H9 (cell line): Measurements from ENCODE around the gene VIPR2. TPM values are rescaled to one million over a fixed set of nuclear protein-coding genes. Genes with fewer than 3 reads are reported as not detected.

Source experiments
- DNase-seq: peaks from one replicate; pipeline ENCODE4 v3.0.0-alpha.2; 2017
- H2AFZ ChIP-seq: one replicate; pipeline ENCODE4 v1.6.1; 2013; ENCODE audit warnings: mild to moderate bottlenecking, low read length, control low read depth, moderate library complexity
- H2AK5ac ChIP-seq: 2 replicates; pipeline ENCODE4 v1.6.1; 2013; ENCODE audit warnings: low read length, control low read depth, mixed read lengths; ENCODE audit not compliant: insufficient read length
- H2BK120ac ChIP-seq: one replicate; pipeline ENCODE4 v1.6.1; 2013; ENCODE audit warnings: low read depth, mild to moderate bottlenecking, low read length, control low read depth, inconsistent platforms; ENCODE audit not compliant: poor library complexity, severe bottlenecking
- H2BK12ac ChIP-seq: 2 replicates; pipeline ENCODE4 v1.6.1; 2013; ENCODE audit warnings: low read length, control low read depth, mixed read lengths, low read depth; ENCODE audit not compliant: insufficient read length
- H2BK15ac ChIP-seq: 2 replicates; pipeline ENCODE4 v1.6.1; 2013; ENCODE audit warnings: low read depth, low read length, control low read depth
- H2BK20ac ChIP-seq: one replicate; pipeline ENCODE4 v1.6.1; 2013; ENCODE audit warnings: low read depth, mild to moderate bottlenecking, low read length, control low read depth, inconsistent platforms; ENCODE audit not compliant: poor library complexity, severe bottlenecking
- H2BK5ac ChIP-seq: 2 replicates; pipeline ENCODE4 v1.6.1; 2013; ENCODE audit warnings: low read length, control low read depth, mixed read lengths; ENCODE audit not compliant: insufficient read length
- H3K14ac ChIP-seq: 2 replicates; pipeline ENCODE4 v1.6.1; 2013; ENCODE audit warnings: low read length, control low read depth; ENCODE audit not compliant: insufficient read depth
- H3K18ac ChIP-seq: 2 replicates; pipeline ENCODE4 v1.6.1; 2013; ENCODE audit warnings: low read depth, mild to moderate bottlenecking, mixed read lengths, low read length, control low read depth; ENCODE audit not compliant: insufficient read length
- H3K23ac ChIP-seq: 2 replicates; pipeline ENCODE4 v1.6.1; 2013; ENCODE audit warnings: low read length, control low read depth, mixed read lengths, low read depth; ENCODE audit not compliant: insufficient read length
- H3K23me2 ChIP-seq: 2 replicates; pipeline ENCODE4 v1.6.1; 2013; ENCODE audit warnings: low read depth, mild to moderate bottlenecking, mixed read lengths, low read length, control low read depth; ENCODE audit not compliant: insufficient read length, poor library complexity, severe bottlenecking
- H3K27ac ChIP-seq: 2 replicates; pipeline ENCODE4 v1.5.1; 2013; ENCODE audit warnings: low read length, control low read depth, mixed read lengths, low read depth; ENCODE audit not compliant: insufficient read length
- H3K27me3 ChIP-seq: 2 replicates; pipeline ENCODE4 v1.6.1; 2013; ENCODE audit warnings: low read length, control low read depth, inconsistent platforms; ENCODE audit not compliant: insufficient read depth
- H3K4ac ChIP-seq: 2 replicates; pipeline ENCODE4 v1.6.1; 2013; ENCODE audit warnings: low read depth, mild to moderate bottlenecking, control low read depth, inconsistent platforms, low read length, moderate library complexity
- H3K4me1 ChIP-seq: 2 replicates; pipeline ENCODE4 v1.6.1; 2013; ENCODE audit warnings: low read length, control low read depth, inconsistent platforms; ENCODE audit not compliant: insufficient read depth
- H3K4me2 ChIP-seq: 2 replicates; pipeline ENCODE4 v1.6.1; 2013; ENCODE audit warnings: low read length, control low read depth, mixed read lengths; ENCODE audit not compliant: insufficient read length, insufficient read depth
- H3K56ac ChIP-seq: 2 replicates; pipeline ENCODE4 v1.6.1; 2013; ENCODE audit warnings: low read depth, mild to moderate bottlenecking, mixed read lengths, low read length, control low read depth; ENCODE audit not compliant: insufficient read length
- H3K79me1 ChIP-seq: 2 replicates; pipeline ENCODE4 v1.6.1; 2013; ENCODE audit warnings: low read depth, mild to moderate bottlenecking, moderate library complexity, low read length, control low read depth, inconsistent platforms; ENCODE audit not compliant: insufficient read depth, poor library complexity, severe bottlenecking
- H3K79me2 ChIP-seq: 2 replicates; pipeline ENCODE4 v1.6.1; 2013; ENCODE audit warnings: low read length, control low read depth, inconsistent platforms; ENCODE audit not compliant: insufficient read depth
- H3K9ac ChIP-seq: 2 replicates; pipeline ENCODE4 v1.6.1; 2013; ENCODE audit warnings: low read length, control low read depth, mixed read lengths; ENCODE audit not compliant: insufficient read length; ENCODE audit errors: extremely low read depth
- H3K9me3 ChIP-seq: one replicate; pipeline ENCODE4 v1.6.1; 2013; ENCODE audit warnings: low read depth, low read length, inconsistent platforms; ENCODE audit not compliant: control insufficient read depth
- H3T11ph ChIP-seq: one replicate; pipeline ENCODE4 v1.6.1; 2013; ENCODE audit warnings: mild to moderate bottlenecking, low read length, control low read depth, inconsistent platforms
- H4K20me1 ChIP-seq: one replicate; pipeline ENCODE4 v1.6.1; 2013; ENCODE audit not compliant: control insufficient read depth, insufficient read length, insufficient read depth
- H4K5ac ChIP-seq: 2 replicates; pipeline ENCODE4 v1.6.1; 2013; ENCODE audit warnings: low read depth, mild to moderate bottlenecking, mixed read lengths, low read length, control low read depth; ENCODE audit not compliant: insufficient read length
- H4K8ac ChIP-seq: replicated peaks from 2 replicates; pipeline ENCODE4 v1.6.1; 2013; ENCODE audit warnings: low read length, control low read depth, mixed read lengths, low read depth; ENCODE audit not compliant: insufficient read length
- H4K91ac ChIP-seq: 2 replicates; pipeline ENCODE4 v1.6.1; 2013; ENCODE audit warnings: low read depth, mild to moderate bottlenecking, moderate library complexity, mixed read lengths, low read length, control low read depth; ENCODE audit not compliant: insufficient read length
- H3K27ac Mint-ChIP-seq, 3 experiments: 2 replicates in 2 of 3; 3 replicates in 1 of 3; pipeline ENCODE4 v1.8.0; 2020 to 2021; ENCODE audit warnings: mixed read lengths in 3 of 3, mild to moderate bottlenecking in 1 of 3, moderate library complexity in 1 of 3
- H3K27me3 Mint-ChIP-seq: 2 replicates; pipeline ENCODE4 v1.8.0; 2021; ENCODE audit warnings: low read depth, mild to moderate bottlenecking, moderate library complexity, mixed read lengths
- H3K36me3 Mint-ChIP-seq, 3 experiments: 2 replicates in 2 of 3; 3 replicates in 1 of 3; pipeline ENCODE4 v1.8.0; 2020 to 2021; ENCODE audit warnings: low read depth in 3 of 3, mixed read lengths in 3 of 3; ENCODE audit not compliant: insufficient read depth in 1 of 3
- H3K4me1 Mint-ChIP-seq, 2 experiments: 2 replicates each; pipeline ENCODE4 v1.8.0; 2020; ENCODE audit warnings: mixed read lengths in 2 of 2
- H3K4me3 Mint-ChIP-seq, 2 experiments: 2 replicates in 1 of 2; 3 replicates in 1 of 2; pipeline ENCODE4 v1.8.0; 2020 to 2021; ENCODE audit warnings: mild to moderate bottlenecking in 2 of 2, mixed read lengths in 2 of 2, moderate library complexity in 1 of 2
- H3K9me3 Mint-ChIP-seq, 2 experiments: 2 replicates in 1 of 2; 3 replicates in 1 of 2; pipeline ENCODE4 v1.8.0; 2020; ENCODE audit warnings: mild to moderate bottlenecking in 2 of 2, mixed read lengths in 2 of 2, moderate library complexity in 1 of 2
- CTCF ChIP-seq: fragments of 200-600 bp; sonication (generic); conservative IDR thresholded peaks from 3 replicates; pipeline ENCODE4 v1.8.0; 2021; ENCODE audit warnings: antibody characterized with exemption, mild to moderate bottlenecking
- WGBS: extraction: QIAGEN DNeasy Blood & Tissue Kit; methylation state at CpG from one replicate; pipeline ENCODE4 v1.1.7; 2013; ENCODE audit warnings: missing lambda C conversion rate, low lambda C conversion rate, mixed read lengths; ENCODE audit not compliant: insufficient read length; ENCODE audit errors: extremely low coverage; 5-methylcytosine and 5-hydroxymethylcytosine counted together
- total RNA-seq: library from RNA; stranded (reverse); gene quantifications from 2 replicates; pipeline ENCODE4 v1.2.1, GENCODE V29; 2021

VIPR2 gene
- total RNA-seq, 1 experiment from 2014 or later = 1.6 TPM

- peaks cover 4% of the 10 kb centered on the region for H3K23me2 ChIP-seq
- H3K23ac ChIP-seq = no peak overlapping the region
- no peak overlapping the region for H3K18ac ChIP-seq
- H4K20me1 ChIP-seq = no peaks in the 10 kb centered on the region
- H3K27me3 ChIP-seq = peaks cover 12% of the 10 kb centered on the region; the same call in 1 of the 2 replicates
- H3K9ac ChIP-seq = no peak overlapping the region
- WGBS = no CpG with 5 or more reads among the region's 28 CpGs
- no peak overlapping the region for H3K56ac ChIP-seq
- no peak overlapping the region for H4K91ac ChIP-seq
- peak overlapping the region; percentile 27 to 68 for H3K4me3 Mint-ChIP-seq
- no peaks in the 10 kb centered on the region for H3K79me2 ChIP-seq
- H3K4me1 ChIP-seq = no peaks in the 10 kb centered on the region
- H2AFZ ChIP-seq = no peak overlapping the region
- no peak overlapping the region for H4K8ac ChIP-seq
- no peak overlapping the region for H3K27ac ChIP-seq
- peak overlapping the region; percentile 43 for H3K4me2 ChIP-seq
- H2BK20ac ChIP-seq = no peak overlapping the region
- no peak overlapping the region; a peak in 1 of 7 replicates for H3K27ac Mint-ChIP-seq
- H2AK5ac ChIP-seq = no peak overlapping the region
- DNase-seq = peak; percentile 40
- H3K9me3 ChIP-seq = no peaks in the 10 kb centered on the region
- H3K4me1 Mint-ChIP-seq = peaks cover 7 to 10% of the 10 kb centered on the region in 2 experiments
- H3K36me3 Mint-ChIP-seq = peaks cover 0 to 11% (median 0%) of the 10 kb centered on the region in 3 experiments; a peak in 2 of 7 replicates
- no peak overlapping the region for H3K14ac ChIP-seq
- no peak overlapping the region for H3K4ac ChIP-seq
- H2BK15ac ChIP-seq = no peak overlapping the region
- no peak overlapping the region for H3T11ph ChIP-seq
- H3K9me3 Mint-ChIP-seq = peaks cover 11 to 13% of the 10 kb centered on the region in 2 experiments
- H3K79me1 ChIP-seq = no peaks in the 10 kb centered on the region
- H3K27me3 Mint-ChIP-seq = peaks cover 58% of the 10 kb centered on the region
- no peak overlapping the region for H2BK5ac ChIP-seq
- TF ChIP-seq CTCF = no peak
- no peak overlapping the region for H2BK12ac ChIP-seq
- no peak overlapping the region for H4K5ac ChIP-seq
- no peak overlapping the region for H2BK120ac ChIP-seq
These were observed 151.9 kb downstream of the VIPR2 start for GRCh38 chr7:158992759-158993158.
